IgD-negative memory B cell (primary cell): ENCODE data around the gene SLC24A1. TPM values are rescaled to one million over a fixed set of nuclear protein-coding genes. Genes with fewer than 3 reads are reported as not detected.
A peak's percentile ranks its signal among the peaks of the same experiment; 100 is the strongest.
"Not testable (repeated sequence)": the region's sequence is repeated elsewhere in the genome, so short reads cannot be mapped to it uniquely, and the experiment has no call there.

ENCODE experiments used
- H3K27ac Mint-ChIP-seq, 3 donors: one replicate each; pipeline ENCODE4 v1.8.0; 2020 to 2022; ENCODE audit warnings: mild to moderate bottlenecking in 3 of 3, mixed read lengths in 3 of 3, moderate library complexity in 1 of 3
- H3K27me3 Mint-ChIP-seq: one replicate; pipeline ENCODE4 v1.8.0; 2021; ENCODE audit warnings: mixed read lengths
- H3K36me3 Mint-ChIP-seq: one replicate; pipeline ENCODE4 v1.8.0; 2020; ENCODE audit warnings: mild to moderate bottlenecking, mixed read lengths
- H3K4me1 Mint-ChIP-seq, 3 donors: one replicate each; pipeline ENCODE4 v1.8.0; 2020 to 2022; ENCODE audit warnings: mixed read lengths in 3 of 3, mild to moderate bottlenecking in 1 of 3
- H3K4me3 Mint-ChIP-seq, 4 donors: one replicate each; pipeline ENCODE4 v1.8.0; 2020 to 2022; ENCODE audit warnings: mild to moderate bottlenecking in 4 of 4, mixed read lengths in 4 of 4, moderate library complexity in 3 of 4
- H3K9me3 Mint-ChIP-seq, 3 donors: one replicate each; pipeline ENCODE4 v1.8.0; 2020 to 2021; ENCODE audit warnings: mixed read lengths in 3 of 3, mild to moderate bottlenecking in 1 of 3
- polyA plus RNA-seq: library from polyadenylated mRNA; unstranded; fragments of 300-500 nt; fragmentation: Illumina TruSeq; gene quantifications from one replicate; pipeline ENCODE4 v1.2.3, GENCODE V29; 2021

The SLC24A1 gene
- polyA plus RNA-seq, 1 donor from 2014 or later, result 2.0 TPM

DNA sequence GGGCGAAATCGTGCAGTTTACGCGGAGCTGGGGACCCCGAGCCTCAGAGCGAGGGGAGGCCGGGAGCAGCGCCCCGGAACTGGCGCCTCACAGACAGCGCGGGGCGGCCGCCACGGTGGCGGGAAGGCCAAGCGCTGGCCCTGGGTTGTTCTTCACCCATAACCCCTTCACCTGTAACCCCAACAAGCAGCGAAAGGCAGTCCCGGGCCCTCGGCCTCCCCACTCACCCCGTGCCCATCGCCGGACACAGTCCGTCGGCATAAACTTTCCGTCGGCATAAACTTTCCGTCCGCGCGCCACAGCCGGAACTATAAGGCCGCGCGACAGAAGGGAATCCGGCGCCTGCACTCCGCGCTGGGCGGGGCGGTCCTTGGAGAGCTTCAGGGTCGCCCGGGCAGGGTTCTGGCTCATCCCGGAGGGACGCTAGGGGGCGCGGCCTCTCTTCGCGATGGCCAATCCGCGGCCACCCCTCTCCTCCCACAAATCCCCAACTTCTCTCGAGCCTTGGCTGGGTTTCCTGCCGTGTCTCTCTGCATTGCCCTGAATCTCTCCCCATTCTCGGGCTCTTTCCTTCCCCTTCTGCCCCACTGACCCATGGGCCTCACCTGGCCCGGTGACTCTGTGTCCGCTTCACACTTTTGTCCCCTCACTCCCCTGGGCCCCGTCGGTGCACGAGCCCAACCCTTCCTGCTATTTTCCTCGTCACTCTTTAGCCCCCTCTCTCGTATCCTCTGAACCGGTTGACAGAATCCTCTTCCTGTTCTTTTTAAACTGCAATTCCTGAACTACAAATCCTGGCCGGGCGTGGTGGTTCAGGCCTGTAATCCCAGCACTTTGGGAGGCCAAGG, 10.6 kb upstream of the SLC24A1 start, which contains the start of gene INTS14:
Gene INTS14 (minus strand): TSS at position 261 of the 848 bp plus-strand sequence. CDS start 3,751 bp downstream, outside the sequence.
- Mint-ChIP-seq H3K4me3 (peak within 1 kb of the TSS; percentile 93 to 98 (median 96)), H3K27me3 (no peaks in the 10 kb centered on the region), H3K4me1 (peaks cover 20 to 32% (median 24%) of the 10 kb centered on the region in 3 donors), H3K27ac (peak within 1 kb of the TSS; percentile 97 to 99 (median 97)), H3K9me3 (no peaks in the 10 kb centered on the region), H3K36me3 (no peaks in the 10 kb centered on the region)

DNA sequence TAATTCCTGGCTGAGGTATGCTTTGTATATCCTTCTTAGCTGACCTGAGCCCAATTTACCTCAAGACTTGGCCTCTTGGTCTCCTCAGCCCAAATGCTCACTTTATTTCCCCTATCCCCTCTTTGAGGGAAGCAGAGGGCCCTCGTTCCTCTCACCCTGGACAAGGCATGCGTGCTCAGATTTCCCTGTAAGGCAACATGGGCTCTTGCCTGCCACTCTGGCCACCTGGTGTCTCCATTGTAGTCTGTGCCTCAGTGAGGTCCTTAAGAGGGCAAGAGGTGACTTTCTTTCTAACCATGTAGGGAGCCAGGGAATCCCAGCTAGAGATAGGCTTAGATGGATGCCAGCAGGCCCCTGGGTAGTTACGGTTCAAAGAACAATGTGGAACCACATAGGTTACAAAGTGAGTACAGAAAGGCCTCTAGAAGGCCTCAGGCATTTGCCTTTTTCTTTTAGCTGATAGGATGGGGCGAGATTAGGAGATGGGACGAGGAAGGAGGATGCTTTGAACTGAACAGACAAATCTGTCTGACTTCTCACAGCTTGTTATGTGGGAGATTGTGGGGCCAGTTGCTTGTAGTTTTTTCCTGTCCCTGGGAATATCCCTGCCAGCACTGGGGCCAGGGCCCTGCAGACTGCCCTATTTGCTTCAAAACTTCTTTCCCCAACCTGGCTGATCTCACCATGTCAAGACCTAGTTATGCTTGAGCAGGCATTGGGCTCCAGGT, 9.7 kb upstream of the SLC24A1 start:
- H3K4me1 Mint-ChIP-seq, result peaks cover 20 to 32% (median 24%) of the 10 kb centered on the region in 3 donors
- H3K36me3 Mint-ChIP-seq, result no peaks in the 10 kb centered on the region

DNA sequence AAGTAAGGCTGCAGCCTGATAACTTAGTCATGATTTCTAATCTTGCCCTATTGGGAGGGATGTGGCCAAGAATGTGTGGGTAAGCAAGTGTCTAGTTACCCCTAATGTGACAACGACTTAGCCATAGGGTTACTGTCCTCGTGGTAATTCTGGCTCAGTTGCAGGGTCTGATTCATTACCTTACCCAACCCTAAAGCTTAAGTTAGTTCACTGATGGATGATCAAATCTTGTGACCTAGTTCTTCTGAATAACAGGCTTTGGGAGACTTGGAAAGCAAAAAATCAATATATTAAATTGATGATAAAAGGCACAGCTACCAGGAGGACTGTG, 9.2 kb upstream of the SLC24A1 start:
- H3K9me3 Mint-ChIP-seq, result peaks cover 0 to 3% (median 0%) of the 10 kb centered on the region in 3 donors
- peaks cover 20 to 32% (median 24%) of the 10 kb centered on the region in 3 donors for H3K4me1 Mint-ChIP-seq
- no peaks in the 10 kb centered on the region for H3K27me3 Mint-ChIP-seq
- peak overlapping the region; percentile 39 to 95 (median 60) for H3K4me3 Mint-ChIP-seq
- peak overlapping the region in 2 of 3 donors; percentile 80 to 97 for H3K27ac Mint-ChIP-seq
- no peaks in the 10 kb centered on the region for H3K36me3 Mint-ChIP-seq

More for the DNA sequence above, 9.7 kb upstream of the SLC24A1 start:
- Mint-ChIP-seq H3K27me3 (no peaks in the 10 kb centered on the region), H3K27ac (peak overlapping the region; percentile 97 to 99 (median 97)), H3K4me3 (peak overlapping the region; percentile 93 to 98 (median 96)), H3K9me3 (peaks cover 0 to 3% (median 0%) of the 10 kb centered on the region in 3 donors)

DNA sequence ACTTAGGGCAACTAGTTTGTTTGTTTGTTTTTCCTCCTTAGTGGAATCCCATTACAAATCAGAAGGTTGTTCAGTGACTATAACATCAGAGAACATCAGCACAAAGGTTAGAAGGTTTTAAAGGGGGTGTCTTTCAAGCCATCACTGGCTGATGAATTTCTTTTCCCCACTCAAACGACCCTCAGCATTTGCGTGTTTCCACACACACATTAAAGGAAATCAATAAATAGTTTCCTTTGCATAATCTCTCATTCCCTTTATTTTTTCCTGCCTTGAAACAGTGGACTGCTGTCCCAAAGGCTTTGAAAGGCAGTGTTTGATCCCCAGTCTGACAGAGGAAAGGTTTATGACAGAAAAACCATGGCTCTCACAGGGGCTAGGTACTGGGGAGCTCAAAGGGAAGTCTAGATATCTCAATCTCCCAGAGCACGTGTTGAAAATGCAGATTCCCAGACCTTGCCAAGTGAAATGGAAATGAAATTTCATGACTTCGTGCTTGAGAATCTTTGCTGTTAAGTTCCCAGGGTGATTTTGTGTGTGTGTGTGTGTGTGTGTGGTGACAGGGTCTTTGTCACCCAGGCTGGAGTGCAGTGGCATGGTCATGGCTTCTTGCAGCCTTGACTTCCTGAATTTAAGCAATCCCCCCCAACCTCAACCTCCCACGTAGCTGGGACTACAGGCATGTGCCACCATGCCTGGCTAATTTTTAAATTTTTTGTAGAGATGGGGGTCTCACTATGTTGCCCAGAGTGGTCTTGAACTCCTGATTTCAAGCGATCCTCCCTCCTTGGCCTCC, 8.6 kb upstream of the SLC24A1 start:
- H3K4me1 Mint-ChIP-seq, result peaks cover 20 to 32% (median 21%) of the 10 kb centered on the region in 3 donors
- peak overlapping the region in 1 of 4 donors; percentile 95 for H3K4me3 Mint-ChIP-seq
- peaks cover 0 to 3% (median 0%) of the 10 kb centered on the region in 3 donors for H3K9me3 Mint-ChIP-seq
- no peaks in the 10 kb centered on the region for H3K36me3 Mint-ChIP-seq
- peak overlapping the region in 1 of 3 donors; percentile 97 for H3K27ac Mint-ChIP-seq
- no peaks in the 10 kb centered on the region for H3K27me3 Mint-ChIP-seq

DNA sequence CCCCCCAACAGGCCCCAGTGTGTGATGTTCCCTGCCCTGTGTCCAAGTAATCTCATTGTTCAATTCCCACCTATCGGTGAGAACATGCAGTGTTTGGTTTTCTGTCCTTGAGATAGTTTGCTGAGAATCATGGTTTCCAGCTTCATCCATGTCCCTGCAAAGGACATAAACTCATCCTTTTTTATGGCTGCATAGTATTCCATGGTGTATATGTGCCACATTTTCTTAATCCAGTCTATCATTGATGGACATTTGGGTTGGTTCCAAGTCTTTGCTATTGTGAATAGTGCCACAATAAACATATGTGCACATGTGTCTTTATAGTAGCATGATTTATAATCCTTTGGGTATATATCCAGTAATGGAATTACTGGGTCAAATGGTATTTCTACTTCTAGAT, 5.9 kb upstream of the SLC24A1 start:
- peak overlapping the region in 1 of 4 donors; percentile 17 for H3K4me3 Mint-ChIP-seq

DNA sequence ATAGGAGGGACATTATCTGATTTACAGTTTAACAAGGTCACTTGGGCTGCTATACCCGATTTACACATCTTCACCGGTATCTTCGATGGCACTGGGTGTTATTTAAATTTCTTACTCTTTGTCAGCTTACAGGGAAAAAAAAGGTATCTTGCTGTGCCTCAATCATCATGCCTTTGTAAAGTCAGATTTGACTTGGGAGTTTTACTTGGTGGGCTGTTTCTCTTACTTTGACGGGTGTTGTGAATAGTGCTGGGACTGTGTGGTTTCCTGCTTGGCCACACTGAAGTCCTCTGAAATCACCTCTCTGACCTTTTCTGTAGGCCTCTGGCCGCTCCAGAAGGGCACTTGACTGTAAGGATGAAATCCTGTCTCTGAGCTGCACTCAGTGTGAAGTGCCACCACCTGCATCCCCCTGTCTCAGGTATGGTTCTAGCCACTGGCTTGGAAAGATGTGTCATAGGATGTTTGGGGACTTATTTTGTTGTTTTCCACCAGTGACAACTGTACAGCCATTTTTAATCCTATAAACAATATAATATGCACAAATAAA, 3.1 kb upstream of the SLC24A1 start:
- peaks cover 0 to 1% (median 0%) of the 10 kb centered on the region in 3 donors for H3K4me1 Mint-ChIP-seq
- peak overlapping the region in 1 of 4 donors; percentile 40 for H3K4me3 Mint-ChIP-seq
- peaks cover 8% of the 10 kb centered on the region for H3K36me3 Mint-ChIP-seq
- peaks cover 0 to 3% (median 0%) of the 10 kb centered on the region in 3 donors for H3K9me3 Mint-ChIP-seq
- no peaks in the 10 kb centered on the region for H3K27me3 Mint-ChIP-seq
- no peak overlapping the region for H3K27ac Mint-ChIP-seq

More for the DNA sequence above, 5.9 kb upstream of the SLC24A1 start:
- H3K9me3 Mint-ChIP-seq, H3K27me3 Mint-ChIP-seq, H3K27ac Mint-ChIP-seq, H3K36me3 Mint-ChIP-seq: not testable (repeated sequence)
- peaks cover 8 to 16% (median 13%) of the 10 kb centered on the region in 3 donors for H3K4me1 Mint-ChIP-seq

DNA sequence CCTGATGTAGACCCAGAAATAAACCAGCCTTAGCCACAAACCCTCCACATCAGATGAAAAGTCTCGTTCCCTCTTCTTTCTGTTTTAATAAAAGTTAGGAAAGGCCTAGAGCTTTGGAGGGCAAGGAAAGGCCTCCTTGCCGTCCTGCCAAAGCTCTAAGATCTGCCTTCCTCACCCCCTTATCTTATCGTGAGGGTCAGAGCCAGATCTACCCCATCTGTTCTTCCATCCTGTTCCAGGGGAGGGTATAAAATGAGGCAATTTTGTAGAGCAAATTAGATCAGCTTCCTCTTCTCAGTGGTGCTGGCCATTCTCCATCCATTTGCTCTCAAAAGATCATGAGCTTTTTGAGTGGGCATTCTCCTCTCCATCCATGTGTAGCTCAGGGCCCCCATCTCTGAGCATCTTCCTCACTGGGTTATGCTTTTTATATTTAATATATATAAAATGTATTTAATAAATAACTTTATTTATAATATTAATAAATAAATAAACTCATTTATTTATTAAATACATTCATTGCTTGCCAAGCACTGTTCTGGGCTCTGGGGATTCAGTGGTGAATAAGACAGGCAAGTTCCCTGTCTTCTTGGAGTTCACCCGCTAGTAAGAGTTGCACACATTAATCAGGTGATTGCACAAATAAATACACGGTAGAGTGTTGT, 2.0 kb upstream of the SLC24A1 start:
- H3K27ac Mint-ChIP-seq, result no peak overlapping the region
- peaks cover 8% of the 10 kb centered on the region for H3K36me3 Mint-ChIP-seq
- no peak overlapping the region for H3K4me3 Mint-ChIP-seq
- no peaks in the 10 kb centered on the region for H3K27me3 Mint-ChIP-seq
- H3K9me3 Mint-ChIP-seq, result peaks cover 0 to 3% (median 0%) of the 10 kb centered on the region in 3 donors
- no peaks in the 10 kb centered on the region for H3K4me1 Mint-ChIP-seq

DNA sequence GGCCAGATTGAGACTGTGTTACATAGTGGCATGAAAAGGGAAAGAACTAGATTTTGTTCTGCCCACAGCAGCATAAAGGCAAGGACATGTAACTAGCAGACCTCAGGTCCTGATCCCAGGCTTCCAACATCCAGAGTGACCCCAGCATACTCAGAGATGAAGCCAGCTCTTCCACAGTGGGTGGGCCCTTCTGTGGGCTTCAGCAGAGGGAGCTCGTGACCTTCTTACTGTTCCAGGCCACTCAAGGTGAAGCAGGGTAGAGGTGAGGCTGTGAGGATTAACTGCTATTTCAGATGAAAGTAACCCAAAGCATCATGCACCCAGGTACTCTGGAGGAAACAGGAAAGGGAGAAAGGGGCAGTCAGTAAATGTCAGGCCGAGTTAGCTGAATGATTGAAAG, 905 bp upstream of the SLC24A1 start:
- H3K4me1 Mint-ChIP-seq, result no peaks in the 10 kb centered on the region
- peak overlapping the region in 1 of 4 donors; percentile 27 for H3K4me3 Mint-ChIP-seq
- peaks cover 4% of the 10 kb centered on the region for H3K27me3 Mint-ChIP-seq
- peaks cover 8% of the 10 kb centered on the region for H3K36me3 Mint-ChIP-seq
- peak overlapping the region in 1 of 3 donors; percentile 79 for H3K27ac Mint-ChIP-seq
- H3K9me3 Mint-ChIP-seq, result peaks cover 0 to 3% (median 0%) of the 10 kb centered on the region in 3 donors

DNA sequence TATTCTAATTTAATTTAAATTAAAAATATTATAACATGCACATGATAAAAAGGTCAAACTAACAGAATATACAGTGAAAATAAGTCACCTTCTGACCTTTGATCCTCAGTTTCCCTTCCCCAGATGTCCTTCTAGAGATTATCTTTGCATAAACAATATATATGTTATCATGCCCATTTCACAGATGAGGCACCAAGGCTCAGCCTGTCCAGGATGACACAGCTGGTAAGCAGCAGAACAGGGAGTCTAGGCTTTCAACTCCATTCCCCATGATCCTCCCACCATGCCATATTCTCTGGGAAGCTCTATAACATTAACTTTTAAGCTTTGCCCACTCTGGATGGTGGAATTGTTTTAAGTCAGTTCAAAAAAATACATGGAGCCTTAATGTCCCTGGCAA, 1.4 kb downstream of the SLC24A1 start:
- no peaks in the 10 kb centered on the region for H3K4me1 Mint-ChIP-seq
- H3K27ac Mint-ChIP-seq, result no peak overlapping the region
- H3K27me3 Mint-ChIP-seq, result peaks cover 4% of the 10 kb centered on the region

DNA sequence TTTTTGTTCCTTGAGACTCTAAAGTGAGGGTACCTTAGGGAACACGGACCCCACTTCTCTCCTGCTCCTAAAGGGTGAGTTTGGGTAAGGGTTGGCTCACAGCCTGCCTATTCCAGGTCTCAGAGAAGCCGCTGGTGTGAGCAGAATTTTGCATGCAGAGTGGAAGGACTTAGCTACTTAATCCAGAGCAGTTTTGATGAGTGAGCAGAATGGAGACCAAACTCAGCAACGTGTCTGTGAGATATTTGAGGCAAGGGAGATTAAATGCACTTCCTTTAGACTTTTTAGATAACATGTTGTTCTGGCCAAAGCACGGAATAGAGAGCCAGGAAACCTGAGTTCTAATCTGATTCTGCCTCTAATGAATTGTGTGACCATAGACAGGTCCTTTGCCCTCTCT, 5.1 kb downstream of the SLC24A1 start:
- Mint-ChIP-seq H3K4me1 (peaks cover 7 to 13% (median 8%) of the 10 kb centered on the region in 3 donors), H3K4me3 (no peak overlapping the region), H3K27me3 (peaks cover 13% of the 10 kb centered on the region), H3K27ac (peak overlapping the region in 1 of 3 donors; percentile 10), H3K36me3 (peaks cover 10% of the 10 kb centered on the region), H3K9me3 (no peaks in the 10 kb centered on the region)

More for the DNA sequence above, 1.4 kb downstream of the SLC24A1 start:
- H3K36me3 Mint-ChIP-seq, result peaks cover 8% of the 10 kb centered on the region
- H3K4me3 Mint-ChIP-seq, result no peak overlapping the region
- H3K9me3 Mint-ChIP-seq, result no peaks in the 10 kb centered on the region

DNA sequence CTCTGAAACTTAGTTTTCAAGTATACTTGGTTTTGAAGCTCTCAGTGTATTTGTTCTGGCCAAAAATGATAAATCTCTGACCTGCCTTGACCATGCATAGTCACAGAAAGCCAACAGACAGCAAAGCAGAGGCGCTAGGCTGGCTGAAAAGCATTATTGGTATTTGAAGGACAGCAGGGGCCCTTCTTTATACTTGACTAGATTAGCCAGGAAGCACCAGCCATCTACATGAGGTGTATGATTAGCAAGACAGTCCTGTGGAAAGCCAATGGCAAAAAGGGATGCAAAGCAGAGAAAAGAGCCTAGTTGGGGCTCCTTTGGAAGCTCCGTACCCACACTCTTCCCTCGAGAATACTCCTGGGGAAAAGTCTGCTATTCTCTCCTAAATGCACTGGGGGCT, 7.8 kb downstream of the SLC24A1 start:
- Mint-ChIP-seq H3K36me3 (peaks cover 7% of the 10 kb centered on the region), H3K4me1 (peaks cover 15 to 17% (median 16%) of the 10 kb centered on the region in 3 donors), H3K27me3 (peaks cover 22% of the 10 kb centered on the region), H3K4me3 (peak overlapping the region in 2 of 4 donors; percentile 12 to 43), H3K27ac (no peak overlapping the region), H3K9me3 (no peaks in the 10 kb centered on the region)

DNA sequence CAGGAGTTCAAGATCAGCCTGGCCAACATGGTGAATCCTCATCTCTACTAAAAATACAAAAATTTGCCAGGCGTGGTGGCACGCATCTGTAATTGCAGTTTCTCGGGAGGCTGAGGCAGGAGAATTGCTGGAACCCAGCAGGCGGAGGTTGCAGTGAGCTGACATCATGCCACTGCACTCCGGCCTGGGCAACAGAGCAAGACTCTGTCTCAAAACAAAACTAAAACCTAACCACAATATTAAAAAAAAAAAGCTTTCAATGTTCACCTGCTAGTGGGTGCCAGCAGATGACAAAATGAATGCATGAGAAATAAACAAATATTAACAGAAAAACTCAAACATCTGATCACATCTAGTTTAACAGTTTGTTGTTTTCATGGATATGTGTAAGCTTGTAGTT, 9.0 kb downstream of the SLC24A1 start:
- Mint-ChIP-seq H3K4me1 (peaks cover 15 to 17% (median 16%) of the 10 kb centered on the region in 3 donors), H3K4me3 (peak overlapping the region in 1 of 4 donors; percentile 92), H3K27ac (peak overlapping the region in 1 of 3 donors; percentile 1), H3K27me3 (peaks cover 18% of the 10 kb centered on the region), H3K36me3 (peaks cover 7% of the 10 kb centered on the region), H3K9me3 (no peaks in the 10 kb centered on the region)

DNA sequence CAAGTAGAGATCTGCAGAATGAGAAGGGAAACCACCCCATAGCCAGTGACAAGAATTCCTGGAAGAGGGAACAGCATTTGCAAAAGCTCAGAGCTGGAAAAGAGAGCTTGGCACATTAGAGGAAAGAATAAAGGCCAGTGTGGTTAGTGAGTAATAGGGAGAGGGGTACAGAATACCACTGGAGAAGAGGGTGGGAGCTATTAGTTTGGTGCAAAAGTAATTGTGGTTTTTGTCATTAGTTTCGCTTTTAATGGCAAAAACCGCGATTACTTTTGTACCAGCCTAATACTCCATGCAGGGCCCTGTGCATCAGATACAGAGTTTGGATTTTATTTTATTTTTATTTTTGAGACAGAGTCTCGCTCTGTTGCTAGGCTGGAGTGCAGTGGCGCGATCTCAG, 9.8 kb downstream of the SLC24A1 start:
- peaks cover 15 to 17% (median 16%) of the 10 kb centered on the region in 3 donors for H3K4me1 Mint-ChIP-seq
- H3K36me3 Mint-ChIP-seq, result peaks cover 7% of the 10 kb centered on the region
- peak overlapping the region in 2 of 3 donors; percentile 1 to 51 for H3K27ac Mint-ChIP-seq
- peak overlapping the region in 3 of 4 donors; percentile 1 to 92 (median 90) for H3K4me3 Mint-ChIP-seq
- H3K9me3 Mint-ChIP-seq, result no peaks in the 10 kb centered on the region
- H3K27me3 Mint-ChIP-seq, result peaks cover 17% of the 10 kb centered on the region
